Tibial nerve (tissue), 3 donors: Measurements from ENCODE around the gene SPI1.

ENCODE experiments used
- CTCF ChIP-seq, 5 experiments: fragments of 200-600 bp in 3 of 5; fragments of 450-650 bp in 2 of 5; sonication (generic) in 3 of 5; IDR thresholded peaks; one replicate each; pipeline ENCODE4 v1.5.1; 2016 to 2019; ENCODE audit warnings: antibody characterized with exemption in 5 of 5, mild to moderate bottlenecking in 3 of 5, moderate library complexity in 2 of 5
- POLR2A ChIP-seq, 2 donors: fragments of 450-650 bp; IDR thresholded peaks; one replicate each; pipeline ENCODE4 v1.6.1; 2017; ENCODE audit warnings: antibody characterized with exemption in 2 of 2, mild to moderate bottlenecking in 2 of 2, moderate library complexity in 2 of 2

DNA sequence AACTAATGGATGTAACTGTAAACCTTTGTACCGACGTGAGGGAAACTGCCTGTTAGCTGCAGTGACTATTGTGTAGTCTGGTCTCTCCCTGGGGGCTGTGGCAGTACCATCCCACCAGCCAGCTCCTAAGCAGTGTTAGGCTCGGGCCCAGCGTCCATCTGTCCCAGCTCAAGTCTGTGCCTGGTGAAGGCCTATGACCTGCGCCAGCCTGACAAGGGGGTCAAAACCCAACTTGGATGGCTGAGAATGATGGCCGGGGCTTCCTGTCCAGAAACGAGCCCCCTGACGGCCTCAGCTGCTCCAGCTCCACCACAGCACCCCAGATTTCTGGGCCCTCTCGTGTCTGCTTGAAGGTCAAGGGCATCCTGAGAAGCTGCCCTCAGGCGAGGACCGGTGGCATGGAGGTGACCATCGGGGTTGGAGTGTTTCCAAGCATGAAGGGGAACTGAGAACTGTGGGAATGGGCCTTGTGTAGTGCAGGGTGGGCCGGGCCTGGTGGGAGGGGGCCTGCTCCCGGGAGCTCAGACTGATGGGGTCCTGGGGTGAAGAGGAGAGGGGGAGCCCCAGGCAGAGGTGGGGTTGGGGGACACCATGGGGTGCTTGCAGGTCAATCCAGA is 14.3 kb upstream of the SPI1 start:
- TF ChIP-seq CTCF (IDR thresholded peaks at IDR 0.05) (no peak), POLR2A (IDR thresholded peaks at IDR 0.05) (no peak)
